Measurements from ENCODE around the gene ACAN. TPM values are rescaled to one million over a fixed set of nuclear protein-coding genes. Genes with fewer than 3 reads are reported as not detected.
A peak's percentile ranks its signal among the peaks of the same experiment; 100 is the strongest.

Gene ACAN
- total and polyA plus RNA-seq, 3 experiments from 2014 or later = not detected

- no peaks in the 10 kb centered on the region for H3K9me3 Mint-ChIP-seq
- no peaks in the 10 kb centered on the region for H3K9me3 ChIP-seq (ENCODE audit: low read length)
- no peaks in the 10 kb centered on the region for H3K27me3 ChIP-seq (ENCODE audit: insufficient read depth, low read length, poor library complexity, severe bottlenecking)
- peaks cover 0 to 1% (median 0%) of the 10 kb centered on the region in 3 donors for H3K36me3 Mint-ChIP-seq
- no peaks in the 10 kb centered on the region for H3K4me1 Mint-ChIP-seq
- H3K27ac ChIP-seq (ENCODE audit: low read depth, low read length) = no peak overlapping the region
- H3K27ac Mint-ChIP-seq = peak overlapping the region in 3 of 8 donors; percentile 25 to 74 (median 63)
- H3K36me3 ChIP-seq (ENCODE audit: insufficient read depth, low read length) = no peaks in the 10 kb centered on the region
- H3K4me3 Mint-ChIP-seq = no peak overlapping the region
- no peaks in the 10 kb centered on the region for H3K27me3 Mint-ChIP-seq
- no peaks in the 10 kb centered on the region for H3K4me1 ChIP-seq (ENCODE audit: insufficient read depth, low read length)
- POLR2A ChIA-PET = no interaction called here
- no peak overlapping the region for H3K4me3 ChIP-seq (ENCODE audit: low read length)
- CTCF ChIA-PET = interaction anchor here (0.6 kb wide), 1 partner anchor 264 kb away, joined by 3 read pairs; no protein-coding TSS in a partner anchor
- no peak for DNase-seq
These were observed 62.4 kb downstream of the ACAN start for GRCh38 chr15:88865498-88866099.

- Mint-ChIP-seq H3K36me3 (peaks cover 0 to 1% (median 0%) of the 10 kb centered on the region in 3 donors), H3K27me3 (no peaks in the 10 kb centered on the region), H3K27ac (peak overlapping the region in 2 of 8 donors; percentile 15 to 63), H3K4me1 (no peaks in the 10 kb centered on the region), H3K4me3 (no peak overlapping the region), H3K9me3 (no peaks in the 10 kb centered on the region)
- Histone ChIP-seq H3K4me3 (ENCODE audit: low read length) (no peak overlapping the region), H3K27ac (ENCODE audit: low read depth, low read length) (no peak overlapping the region), H3K36me3 (ENCODE audit: insufficient read depth, low read length) (no peaks in the 10 kb centered on the region), H3K27me3 (ENCODE audit: insufficient read depth, low read length, poor library complexity, severe bottlenecking) (no peaks in the 10 kb centered on the region), H3K9me3 (ENCODE audit: low read length) (no peaks in the 10 kb centered on the region), H3K4me1 (ENCODE audit: insufficient read depth, low read length) (no peaks in the 10 kb centered on the region)
- ChIA-PET POLR2A (no interaction called here), CTCF (no interaction called here)
- no peak for DNase-seq
These were observed 63.2 kb downstream of the ACAN start for GRCh38 chr15:88866295-88866881.

GRCh38 chr15:88871313-88871712 is 68.1 kb downstream of the ACAN start:
- H3K27ac Mint-ChIP-seq = peak overlapping the region in 1 of 8 donors; percentile 38
- Histone ChIP-seq H3K27ac (ENCODE audit: low read depth, low read length) (no peak overlapping the region), H3K27me3 (ENCODE audit: insufficient read depth, low read length, poor library complexity, severe bottlenecking) (no peaks in the 10 kb centered on the region), H3K4me3 (ENCODE audit: low read length) (no peak overlapping the region), H3K4me1 (ENCODE audit: insufficient read depth, low read length) (no peaks in the 10 kb centered on the region), H3K9me3 (ENCODE audit: low read length) (no peaks in the 10 kb centered on the region), H3K36me3 (ENCODE audit: insufficient read depth, low read length) (no peaks in the 10 kb centered on the region)
- H3K4me3 Mint-ChIP-seq = no peak overlapping the region
- H3K4me1 Mint-ChIP-seq = no peaks in the 10 kb centered on the region
- POLR2A ChIA-PET = no interaction called here
- H3K36me3 Mint-ChIP-seq = peaks cover 3 to 17% (median 13%) of the 10 kb centered on the region in 3 donors
- DNase-seq = no peak
- no peaks in the 10 kb centered on the region for H3K9me3 Mint-ChIP-seq
- H3K27me3 Mint-ChIP-seq = peaks cover 0 to 2% of the 10 kb centered on the region in 2 donors
- CTCF ChIA-PET = interaction anchor here (1.3 kb wide), 1 partner anchor 34 kb away, joined by 3 read pairs; no protein-coding TSS in a partner anchor

DNA sequence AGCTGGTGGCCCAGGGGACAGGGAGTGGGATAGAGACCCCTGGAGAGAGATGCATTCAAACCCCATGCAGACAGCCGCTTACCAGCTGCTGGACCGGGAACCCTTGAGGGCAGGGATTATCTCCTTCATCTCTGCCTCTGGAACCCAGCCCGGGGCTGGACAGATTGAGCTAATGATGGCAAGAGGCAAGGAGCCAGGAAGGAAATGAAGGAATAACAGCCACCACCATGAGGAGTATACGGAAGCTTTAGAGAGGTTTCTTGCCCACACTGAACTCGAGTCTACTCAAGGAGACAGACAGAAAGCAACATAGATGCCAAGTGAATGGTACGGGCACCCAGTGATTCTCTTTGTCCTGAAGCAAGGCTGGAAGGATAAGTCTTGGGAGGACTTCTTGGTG is 68.9 kb downstream of the ACAN start:
- no peaks in the 10 kb centered on the region for H3K4me1 Mint-ChIP-seq
- H3K9me3 Mint-ChIP-seq = no peaks in the 10 kb centered on the region
- Histone ChIP-seq H3K9me3 (ENCODE audit: low read length) (no peaks in the 10 kb centered on the region), H3K4me3 (ENCODE audit: low read length) (no peak overlapping the region), H3K27ac (ENCODE audit: low read depth, low read length) (no peak overlapping the region), H3K4me1 (ENCODE audit: insufficient read depth, low read length) (no peaks in the 10 kb centered on the region), H3K27me3 (ENCODE audit: insufficient read depth, low read length, poor library complexity, severe bottlenecking) (no peaks in the 10 kb centered on the region), H3K36me3 (ENCODE audit: insufficient read depth, low read length) (no peaks in the 10 kb centered on the region)
- H3K36me3 Mint-ChIP-seq = peaks cover 3 to 25% (median 16%) of the 10 kb centered on the region in 3 donors
- ChIA-PET POLR2A (no interaction called here), CTCF (no interaction called here)
- DNase-seq = no peak
- no peak overlapping the region for H3K27ac Mint-ChIP-seq
- H3K4me3 Mint-ChIP-seq = no peak overlapping the region
- peaks cover 0 to 2% of the 10 kb centered on the region in 2 donors for H3K27me3 Mint-ChIP-seq

DNA sequence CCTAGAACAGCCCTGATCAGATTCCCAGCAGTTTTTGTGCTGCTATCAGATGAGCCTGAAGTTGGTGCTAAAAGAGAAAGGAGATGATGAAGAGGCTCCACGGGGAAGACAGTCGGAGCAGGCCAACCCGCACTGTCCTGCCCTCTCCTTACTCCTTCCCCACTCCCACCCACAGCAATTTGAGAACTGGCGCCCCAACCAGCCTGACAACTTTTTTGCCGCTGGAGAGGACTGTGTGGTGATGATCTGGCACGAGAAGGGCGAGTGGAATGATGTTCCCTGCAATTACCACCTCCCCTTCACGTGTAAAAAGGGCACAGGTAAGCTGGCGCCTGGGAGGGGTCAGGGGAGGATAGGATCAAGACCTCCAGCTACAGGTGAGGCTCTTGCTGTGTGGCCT is 69.5 kb downstream of the ACAN start:
- Histone ChIP-seq H3K27ac (ENCODE audit: low read depth, low read length) (no peak overlapping the region), H3K4me3 (ENCODE audit: low read length) (no peak overlapping the region), H3K9me3 (ENCODE audit: low read length) (no peaks in the 10 kb centered on the region), H3K27me3 (ENCODE audit: insufficient read depth, low read length, poor library complexity, severe bottlenecking) (no peaks in the 10 kb centered on the region), H3K36me3 (ENCODE audit: insufficient read depth, low read length) (no peaks in the 10 kb centered on the region), H3K4me1 (ENCODE audit: insufficient read depth, low read length) (no peaks in the 10 kb centered on the region)
- H3K27ac Mint-ChIP-seq = peak overlapping the region in 1 of 8 donors; percentile 7
- no peaks in the 10 kb centered on the region for H3K9me3 Mint-ChIP-seq
- CTCF ChIA-PET = no interaction called here
- peaks cover 3 to 30% (median 15%) of the 10 kb centered on the region in 3 donors for H3K36me3 Mint-ChIP-seq
- POLR2A ChIA-PET = no interaction called here
- DNase-seq = no peak
- H3K4me1 Mint-ChIP-seq = no peaks in the 10 kb centered on the region
- H3K27me3 Mint-ChIP-seq = peaks cover 0 to 2% of the 10 kb centered on the region in 2 donors
- H3K4me3 Mint-ChIP-seq = no peak overlapping the region

DNA sequence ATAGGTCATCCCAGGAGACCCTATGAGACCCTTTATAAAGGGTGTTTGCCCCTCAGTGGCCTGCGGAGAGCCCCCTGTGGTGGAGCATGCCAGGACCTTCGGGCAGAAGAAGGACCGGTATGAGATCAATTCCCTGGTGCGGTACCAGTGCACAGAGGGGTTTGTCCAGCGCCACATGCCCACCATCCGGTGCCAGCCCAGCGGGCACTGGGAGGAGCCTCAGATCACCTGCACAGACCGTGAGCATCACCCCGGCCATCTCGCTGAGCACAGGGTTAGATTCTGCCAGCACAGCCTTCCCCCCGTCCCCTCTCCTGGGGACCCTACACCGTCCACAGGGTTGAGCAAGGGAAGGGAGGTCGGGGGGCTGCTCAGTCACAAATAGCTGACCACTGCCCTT is 70.5 kb downstream of the ACAN start:
- Histone ChIP-seq H3K27ac (ENCODE audit: low read depth, low read length) (no peak overlapping the region), H3K36me3 (ENCODE audit: insufficient read depth, low read length) (no peaks in the 10 kb centered on the region), H3K9me3 (ENCODE audit: low read length) (no peaks in the 10 kb centered on the region), H3K4me3 (ENCODE audit: low read length) (no peak overlapping the region), H3K4me1 (ENCODE audit: insufficient read depth, low read length) (no peaks in the 10 kb centered on the region), H3K27me3 (ENCODE audit: insufficient read depth, low read length, poor library complexity, severe bottlenecking) (no peaks in the 10 kb centered on the region)
- Mint-ChIP-seq H3K9me3 (no peaks in the 10 kb centered on the region), H3K4me1 (no peaks in the 10 kb centered on the region), H3K36me3 (peaks cover 3 to 38% (median 15%) of the 10 kb centered on the region in 3 donors), H3K27me3 (peaks cover 0 to 2% of the 10 kb centered on the region in 2 donors), H3K27ac (no peak overlapping the region), H3K4me3 (no peak overlapping the region)
- ChIA-PET CTCF (no interaction called here), POLR2A (no interaction called here)
- no peak for DNase-seq

DNA sequence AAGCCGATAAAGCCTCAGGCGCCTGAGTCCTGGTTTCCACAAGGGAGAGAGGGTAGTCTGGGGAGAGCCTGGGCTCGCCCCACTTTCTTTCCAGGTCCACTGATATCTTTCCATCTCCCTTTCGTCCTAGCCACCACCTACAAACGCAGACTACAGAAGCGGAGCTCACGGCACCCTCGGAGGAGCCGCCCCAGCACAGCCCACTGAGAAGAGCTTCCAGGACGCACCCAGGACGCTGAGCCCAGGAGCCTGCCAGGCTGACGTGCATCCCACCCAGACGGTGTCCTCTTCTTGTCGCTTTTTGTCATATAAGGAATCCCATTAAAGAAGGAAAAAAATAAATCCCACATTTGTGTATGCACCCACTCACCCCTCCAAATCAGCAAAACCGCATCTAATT is 71.0 kb downstream of the ACAN start:
- Histone ChIP-seq H3K27me3 (ENCODE audit: insufficient read depth, low read length, poor library complexity, severe bottlenecking) (no peaks in the 10 kb centered on the region), H3K9me3 (ENCODE audit: low read length) (no peaks in the 10 kb centered on the region), H3K27ac (ENCODE audit: low read depth, low read length) (no peak overlapping the region), H3K4me1 (ENCODE audit: insufficient read depth, low read length) (no peaks in the 10 kb centered on the region), H3K4me3 (ENCODE audit: low read length) (no peak overlapping the region), H3K36me3 (ENCODE audit: insufficient read depth, low read length) (no peaks in the 10 kb centered on the region)
- H3K27me3 Mint-ChIP-seq = peaks cover 0 to 2% of the 10 kb centered on the region in 2 donors
- POLR2A ChIA-PET = no interaction called here
- no peak overlapping the region for H3K4me3 Mint-ChIP-seq
- H3K9me3 Mint-ChIP-seq = no peaks in the 10 kb centered on the region
- H3K36me3 Mint-ChIP-seq = peaks cover 3 to 39% (median 15%) of the 10 kb centered on the region in 3 donors
- peak overlapping the region in 1 of 8 donors; percentile 22 for H3K27ac Mint-ChIP-seq
- DNase-seq = no peak
- H3K4me1 Mint-ChIP-seq = no peaks in the 10 kb centered on the region
- CTCF ChIA-PET = no interaction called here

GRCh38 chr15:88874684-88875083 is 71.4 kb downstream of the ACAN start:
- H3K9me3 ChIP-seq (ENCODE audit: low read length) = no peaks in the 10 kb centered on the region
- H3K27ac Mint-ChIP-seq = peak overlapping the region in 1 of 8 donors; percentile 22
- H3K36me3 ChIP-seq (ENCODE audit: insufficient read depth, low read length) = no peaks in the 10 kb centered on the region
- DNase-seq = no peak
- H3K9me3 Mint-ChIP-seq = no peaks in the 10 kb centered on the region
- H3K4me1 ChIP-seq (ENCODE audit: insufficient read depth, low read length) = no peaks in the 10 kb centered on the region
- peaks cover 0 to 2% of the 10 kb centered on the region in 2 donors for H3K27me3 Mint-ChIP-seq
- no peaks in the 10 kb centered on the region for H3K27me3 ChIP-seq (ENCODE audit: insufficient read depth, low read length, poor library complexity, severe bottlenecking)
- ChIA-PET POLR2A (no interaction called here), CTCF (no interaction called here)
- H3K4me1 Mint-ChIP-seq = no peaks in the 10 kb centered on the region
- no peak overlapping the region for H3K27ac ChIP-seq (ENCODE audit: low read depth, low read length)
- H3K4me3 ChIP-seq (ENCODE audit: low read length) = no peak overlapping the region
- H3K4me3 Mint-ChIP-seq = no peak overlapping the region
- peaks cover 3 to 43% (median 15%) of the 10 kb centered on the region in 3 donors for H3K36me3 Mint-ChIP-seq
